Osteocyte (in vitro differentiated cells): ENCODE results near the gene TEN1. TPM values are rescaled to one million over a fixed set of nuclear protein-coding genes. Genes with fewer than 3 reads are reported as not detected.

ENCODE experiments used
- DNase-seq: peaks from one replicate; pipeline ENCODE4 v3.0.0; 2021; ENCODE audit warnings: mixed read lengths; ENCODE audit not compliant: unreplicated experiment; ENCODE audit errors: extremely low spot score
- H3K27ac Mint-ChIP-seq: one replicate; pipeline ENCODE4 v1.8.0; 2021; ENCODE audit warnings: mild to moderate bottlenecking, mixed read lengths; ENCODE audit not compliant: unreplicated experiment
- H3K27me3 Mint-ChIP-seq: one replicate; pipeline ENCODE4 v1.8.0; 2021; ENCODE audit warnings: mixed read lengths; ENCODE audit not compliant: unreplicated experiment
- H3K36me3 Mint-ChIP-seq: one replicate; pipeline ENCODE4 v1.8.0; 2021; ENCODE audit warnings: mixed read lengths; ENCODE audit not compliant: unreplicated experiment
- H3K4me1 Mint-ChIP-seq: one replicate; pipeline ENCODE4 v1.8.0; 2021; ENCODE audit warnings: mixed read lengths; ENCODE audit not compliant: unreplicated experiment
- H3K4me3 Mint-ChIP-seq: one replicate; pipeline ENCODE4 v1.8.0; 2021; ENCODE audit warnings: mild to moderate bottlenecking, moderate library complexity, mixed read lengths; ENCODE audit not compliant: unreplicated experiment
- H3K9me3 Mint-ChIP-seq: one replicate; pipeline ENCODE4 v1.8.0; 2021; ENCODE audit warnings: mixed read lengths; ENCODE audit not compliant: unreplicated experiment
- total RNA-seq: library from RNA; stranded (reverse); gene quantifications from 2 replicates; pipeline ENCODE4 v1.2.1, GENCODE V29; 2021
- TF ChIP-seq, protein P1 (sequence below): fragments of 200-600 bp; sonication (generic); IDR thresholded peaks from 2 replicates; pipeline ENCODE4 v1.5.0; 2021; ENCODE audit warnings: antibody characterized with exemption, mild to moderate bottlenecking, moderate library complexity

The TEN1 gene
- total RNA-seq, 1 donor from 2014 or later: 23.7 TPM

DNA sequence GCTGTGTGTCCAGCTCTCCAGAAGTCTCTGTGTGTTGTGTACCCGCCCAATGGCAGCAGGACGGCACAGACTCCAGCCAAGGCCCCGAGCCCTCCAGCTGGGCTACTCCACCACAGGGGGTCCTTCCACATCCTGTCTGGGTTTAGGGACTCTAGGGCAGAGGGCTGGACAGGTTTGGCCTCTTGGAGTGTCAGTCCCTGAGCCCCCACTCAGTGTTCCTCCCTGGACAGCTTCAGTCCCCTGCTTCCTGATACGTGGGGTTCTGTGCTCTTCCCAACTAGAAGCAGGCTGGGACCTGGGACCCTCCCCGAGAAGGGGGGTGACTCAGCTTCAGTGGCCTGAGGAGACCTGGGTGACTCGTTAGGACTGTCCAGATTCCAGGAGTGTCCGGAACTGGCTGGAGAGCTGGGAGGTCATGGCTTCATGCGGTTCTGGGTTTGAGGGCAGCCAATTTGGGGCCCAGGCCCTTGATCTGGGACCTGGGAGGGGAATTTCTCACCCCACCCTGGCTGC, 25.8 kb downstream of the TEN1 start:
- Mint-ChIP-seq H3K9me3 (no peaks in the 10 kb centered on the region), H3K27me3 (no peaks in the 10 kb centered on the region), H3K4me3 (no peak overlapping the region), H3K4me1 (peaks cover 15% of the 10 kb centered on the region), H3K27ac (peak overlapping the region; percentile 18), H3K36me3 (peaks cover 3% of the 10 kb centered on the region)
- DNase-seq: no peak
- TF ChIP-seq, protein P1, sequence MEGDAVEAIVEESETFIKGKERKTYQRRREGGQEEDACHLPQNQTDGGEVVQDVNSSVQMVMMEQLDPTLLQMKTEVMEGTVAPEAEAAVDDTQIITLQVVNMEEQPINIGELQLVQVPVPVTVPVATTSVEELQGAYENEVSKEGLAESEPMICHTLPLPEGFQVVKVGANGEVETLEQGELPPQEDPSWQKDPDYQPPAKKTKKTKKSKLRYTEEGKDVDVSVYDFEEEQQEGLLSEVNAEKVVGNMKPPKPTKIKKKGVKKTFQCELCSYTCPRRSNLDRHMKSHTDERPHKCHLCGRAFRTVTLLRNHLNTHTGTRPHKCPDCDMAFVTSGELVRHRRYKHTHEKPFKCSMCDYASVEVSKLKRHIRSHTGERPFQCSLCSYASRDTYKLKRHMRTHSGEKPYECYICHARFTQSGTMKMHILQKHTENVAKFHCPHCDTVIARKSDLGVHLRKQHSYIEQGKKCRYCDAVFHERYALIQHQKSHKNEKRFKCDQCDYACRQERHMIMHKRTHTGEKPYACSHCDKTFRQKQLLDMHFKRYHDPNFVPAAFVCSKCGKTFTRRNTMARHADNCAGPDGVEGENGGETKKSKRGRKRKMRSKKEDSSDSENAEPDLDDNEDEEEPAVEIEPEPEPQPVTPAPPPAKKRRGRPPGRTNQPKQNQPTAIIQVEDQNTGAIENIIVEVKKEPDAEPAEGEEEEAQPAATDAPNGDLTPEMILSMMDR: no peak

DNA sequence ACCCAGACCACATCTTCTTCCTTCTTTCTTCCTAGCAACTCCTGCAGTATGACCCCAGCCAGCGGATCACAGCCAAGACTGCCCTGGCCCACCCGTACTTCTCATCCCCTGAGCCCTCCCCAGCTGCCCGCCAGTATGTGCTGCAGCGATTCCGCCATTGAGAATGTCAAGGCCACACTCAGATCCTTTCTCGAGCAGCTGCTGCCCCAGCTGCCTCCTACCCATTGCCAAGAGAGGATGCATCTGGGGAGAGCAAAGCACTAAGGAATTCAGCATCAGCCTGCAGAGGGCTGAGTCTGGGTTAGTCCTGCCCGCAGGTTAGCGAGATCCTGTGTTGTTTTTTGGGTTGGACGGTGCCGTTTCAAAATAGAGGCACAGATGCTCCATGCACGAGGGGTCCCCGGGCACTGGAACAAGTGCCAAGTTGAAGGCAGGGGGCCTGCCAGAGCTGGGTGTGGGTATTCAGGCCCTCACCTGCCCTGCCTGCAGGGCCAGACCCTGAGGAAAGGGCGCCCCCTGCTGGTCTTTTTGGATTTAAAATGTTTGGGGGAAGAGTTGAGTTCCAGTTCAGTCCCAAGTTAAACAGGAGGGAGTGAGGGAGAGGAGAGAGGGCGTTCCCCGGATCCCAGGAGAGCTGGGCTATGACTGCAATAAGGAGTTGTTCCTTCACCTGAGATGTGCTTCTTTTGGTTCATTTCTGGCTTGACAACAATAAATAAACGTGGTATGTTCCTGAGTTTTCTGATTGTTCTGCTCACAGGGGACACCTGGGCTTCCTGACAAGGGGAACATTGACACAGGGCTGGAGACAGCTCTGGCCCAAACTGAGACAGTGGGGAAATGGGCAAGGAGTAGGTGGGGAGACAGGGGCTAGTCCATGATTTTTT, 26.5 kb downstream of the TEN1 start:
- Mint-ChIP-seq H3K9me3 (no peaks in the 10 kb centered on the region), H3K27me3 (no peaks in the 10 kb centered on the region), H3K36me3 (peaks cover 3% of the 10 kb centered on the region), H3K4me1 (peaks cover 15% of the 10 kb centered on the region), H3K4me3 (no peak overlapping the region), H3K27ac (peak overlapping the region; percentile 14)
- DNase-seq: peak; percentile 93
- TF ChIP-seq, protein P1: peak; percentile 75

DNA sequence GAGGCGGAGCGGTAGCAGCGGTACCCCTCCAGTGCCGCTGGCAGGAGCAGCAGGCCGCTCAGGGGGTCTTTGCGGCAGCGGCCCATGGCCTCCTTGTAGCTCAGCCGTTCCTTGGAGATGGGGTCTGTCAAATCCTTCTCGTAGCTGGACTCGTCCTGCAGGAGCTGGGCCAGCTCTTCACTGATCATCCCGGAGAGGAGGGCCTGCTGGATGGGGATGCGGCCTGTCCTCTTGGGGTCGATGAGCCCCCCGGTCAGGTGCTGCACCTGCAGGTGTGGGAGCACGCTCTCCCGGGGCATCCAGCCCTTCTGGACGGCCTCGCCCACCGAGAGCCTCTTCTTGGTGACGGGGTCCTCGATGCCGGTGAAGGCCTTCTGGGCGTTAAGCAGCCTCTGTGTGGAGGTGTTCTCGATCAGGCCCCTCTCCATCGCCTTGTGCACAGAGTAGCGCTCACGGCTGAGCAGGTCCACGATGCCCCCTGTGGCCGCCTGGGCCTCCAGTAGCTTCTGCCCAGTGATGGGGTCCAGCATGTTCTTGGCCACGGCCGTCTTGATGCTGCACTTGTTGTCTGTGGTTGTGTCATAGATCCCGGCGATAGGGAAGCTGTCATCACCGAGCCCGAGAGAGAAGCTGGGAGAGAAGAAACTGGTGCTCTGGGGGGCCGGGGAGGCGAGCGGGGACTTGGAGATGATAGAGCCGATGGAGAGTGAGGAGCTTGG, 28.2 kb downstream of the TEN1 start:
- no peak for DNase-seq
- Mint-ChIP-seq H3K27ac (no peak overlapping the region), H3K9me3 (no peaks in the 10 kb centered on the region), H3K4me1 (peaks cover 15% of the 10 kb centered on the region), H3K4me3 (no peak overlapping the region), H3K36me3 (peaks cover 3% of the 10 kb centered on the region), H3K27me3 (no peaks in the 10 kb centered on the region)
- TF ChIP-seq, protein P1: no peak

DNA sequence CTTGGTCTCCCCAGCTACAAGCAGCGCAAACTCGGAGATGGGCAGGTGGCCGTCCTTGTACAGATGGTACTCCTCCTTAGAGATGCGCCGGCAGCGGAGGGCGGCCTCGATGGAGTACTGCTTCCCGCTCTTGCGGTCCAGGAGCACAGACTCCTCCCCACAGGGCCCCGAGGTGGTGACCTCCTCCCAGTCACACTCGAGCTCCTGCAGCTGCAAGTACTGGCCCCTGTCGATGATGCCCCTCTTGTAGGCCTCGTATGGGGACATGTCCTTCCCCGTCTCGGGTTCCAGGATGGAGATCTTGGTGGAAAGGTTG, 28.8 kb downstream of the TEN1 start:
- DNase-seq: no peak
- TF ChIP-seq, protein P1: no peak
- Mint-ChIP-seq H3K27ac (no peak overlapping the region), H3K9me3 (no peaks in the 10 kb centered on the region), H3K36me3 (peaks cover 3% of the 10 kb centered on the region), H3K4me1 (peaks cover 15% of the 10 kb centered on the region), H3K27me3 (no peaks in the 10 kb centered on the region), H3K4me3 (no peak overlapping the region)

DNA sequence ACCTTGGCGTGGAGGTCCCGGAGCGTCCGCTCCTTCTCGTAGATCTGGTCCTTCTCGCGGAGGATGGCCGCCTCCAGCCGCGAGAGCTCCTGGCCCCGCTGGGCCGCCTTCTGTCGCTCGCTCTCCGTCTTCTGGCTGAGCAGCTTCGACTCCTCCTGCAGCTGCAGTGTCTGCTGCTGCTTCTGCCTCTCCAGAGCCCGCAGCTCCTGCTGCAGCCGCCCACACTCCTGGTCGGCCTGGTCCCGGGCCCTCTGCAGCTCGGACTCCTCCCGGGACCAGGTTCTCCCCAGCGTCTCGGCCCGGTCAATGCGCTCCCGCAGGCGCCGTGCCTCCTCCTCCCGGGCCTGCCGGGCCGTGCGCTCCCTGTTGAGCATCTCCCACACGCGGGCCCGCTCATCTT, 29.2 kb downstream of the TEN1 start:
- TF ChIP-seq, protein P1: no peak
- Mint-ChIP-seq H3K36me3 (peaks cover 3% of the 10 kb centered on the region), H3K4me1 (peaks cover 15% of the 10 kb centered on the region), H3K27ac (no peak overlapping the region), H3K4me3 (no peak overlapping the region), H3K9me3 (no peaks in the 10 kb centered on the region), H3K27me3 (no peaks in the 10 kb centered on the region)
- DNase-seq: peak; percentile 83
